ENCODE results near the gene PBX1. TPM values are rescaled to one million over a fixed set of nuclear protein-coding genes. Genes with fewer than 3 reads are reported as not detected.

The PBX1 gene
- total RNA-seq, 3 donors from 2014 or later = 64.5 to 126 (median 95.4) TPM

- Histone ChIP-seq H3K4me1 (no peaks in the 10 kb centered on the region), H3K27ac (no peak overlapping the region), H3K4me3 (no peak overlapping the region), H3K27me3 (no peaks in the 10 kb centered on the region), H3K36me3 (no peaks in the 10 kb centered on the region), H3K9me3 (no peaks in the 10 kb centered on the region)
- no peak for TF ChIP-seq POLR2AphosphoS5 (IDR thresholded peaks at IDR 0.05)
- no peak for TF ChIP-seq CTCF (IDR thresholded peaks at IDR 0.05)
- TF ChIP-seq POLR2A (IDR thresholded peaks at IDR 0.05) = no peak
- DNase-seq (ENCODE audit: low spot score in 2 of 2) = no peak
- intact Hi-C loops (cut with DNase I; ENCODE audit: low total_unique reads) = no loop called here
These were observed 167.3 kb downstream of the PBX1 start for GRCh38 chr1:164726235-164726634.

- Histone ChIP-seq H3K9me3 (no peaks in the 10 kb centered on the region), H3K4me1 (no peaks in the 10 kb centered on the region), H3K36me3 (no peaks in the 10 kb centered on the region), H3K4me3 (no peak overlapping the region), H3K27ac (no peak overlapping the region), H3K27me3 (no peaks in the 10 kb centered on the region)
- DNase-seq (ENCODE audit: low spot score in 2 of 2) = no peak
- TF ChIP-seq POLR2A (IDR thresholded peaks at IDR 0.05) (no peak), CTCF (IDR thresholded peaks at IDR 0.05) (no peak), POLR2AphosphoS5 (IDR thresholded peaks at IDR 0.05) (no peak)
- intact Hi-C loops (cut with DNase I; ENCODE audit: low total_unique reads) = no loop called here
These were observed 169.7 kb downstream of the PBX1 start for GRCh38 chr1:164728719-164729118.

GRCh38 chr1:164731161-164731876, 172.3 kb downstream of the PBX1 start:
- H3K36me3 ChIP-seq = no peaks in the 10 kb centered on the region
- no peaks in the 10 kb centered on the region for H3K27me3 ChIP-seq
- no peaks in the 10 kb centered on the region for H3K4me1 ChIP-seq
- H3K9me3 ChIP-seq = no peaks in the 10 kb centered on the region
- intact Hi-C loops (cut with DNase I; ENCODE audit: low total_unique reads) = no loop called here
- no peak overlapping the region for H3K4me3 ChIP-seq
- no peak for DNase-seq (ENCODE audit: low spot score in 2 of 2)
- H3K27ac ChIP-seq = no peak overlapping the region
- TF ChIP-seq CTCF (IDR thresholded peaks at IDR 0.05) (no peak), POLR2A (IDR thresholded peaks at IDR 0.05) (no peak), POLR2AphosphoS5 (IDR thresholded peaks at IDR 0.05) (no peak)

- no peaks in the 10 kb centered on the region for H3K27me3 ChIP-seq
- TF ChIP-seq POLR2A (IDR thresholded peaks at IDR 0.05) (no peak), CTCF (IDR thresholded peaks at IDR 0.05) (no peak), POLR2AphosphoS5 (IDR thresholded peaks at IDR 0.05) (no peak)
- no peak overlapping the region for H3K4me3 ChIP-seq
- no peak for DNase-seq (ENCODE audit: low spot score in 2 of 2)
- H3K9me3 ChIP-seq = no peaks in the 10 kb centered on the region
- no peaks in the 10 kb centered on the region for H3K4me1 ChIP-seq
- H3K27ac ChIP-seq = no peak overlapping the region
- intact Hi-C loops (cut with DNase I; ENCODE audit: low total_unique reads) = no loop called here
- no peaks in the 10 kb centered on the region for H3K36me3 ChIP-seq
These were observed 174.1 kb downstream of the PBX1 start for GRCh38 chr1:164733070-164733469.

- no peak for TF ChIP-seq POLR2A (IDR thresholded peaks at IDR 0.05)
- TF ChIP-seq POLR2AphosphoS5 (IDR thresholded peaks at IDR 0.05) = no peak
- Histone ChIP-seq H3K4me3 (no peak overlapping the region), H3K4me1 (no peaks in the 10 kb centered on the region), H3K27ac (no peak overlapping the region), H3K36me3 (no peaks in the 10 kb centered on the region), H3K9me3 (no peaks in the 10 kb centered on the region), H3K27me3 (no peaks in the 10 kb centered on the region)
- intact Hi-C loops (cut with DNase I; ENCODE audit: low total_unique reads) = no loop called here
- no peak for DNase-seq (ENCODE audit: low spot score in 2 of 2)
These were observed 174.8 kb downstream of the PBX1 start for GRCh38 chr1:164733734-164734133.

Data from breast epithelium (tissue), 4 donors.